PFSK-1 (cell line): ENCODE data around the gene MEI4.

Experiments
- POLR2AphosphoS5 ChIP-seq: IDR thresholded peaks from 2 replicates; pipeline ENCODE4 v1.6.1; 2012; ENCODE audit warnings: low read depth, mild to moderate bottlenecking, control low read depth, low read length, moderate library complexity
- SIN3A ChIP-seq: IDR thresholded peaks from 2 replicates; pipeline ENCODE4 v1.6.1; 2012; ENCODE audit warnings: mild to moderate bottlenecking, low read length, moderate library complexity, borderline replicate concordance; ENCODE audit not compliant: insufficient read depth

DNA sequence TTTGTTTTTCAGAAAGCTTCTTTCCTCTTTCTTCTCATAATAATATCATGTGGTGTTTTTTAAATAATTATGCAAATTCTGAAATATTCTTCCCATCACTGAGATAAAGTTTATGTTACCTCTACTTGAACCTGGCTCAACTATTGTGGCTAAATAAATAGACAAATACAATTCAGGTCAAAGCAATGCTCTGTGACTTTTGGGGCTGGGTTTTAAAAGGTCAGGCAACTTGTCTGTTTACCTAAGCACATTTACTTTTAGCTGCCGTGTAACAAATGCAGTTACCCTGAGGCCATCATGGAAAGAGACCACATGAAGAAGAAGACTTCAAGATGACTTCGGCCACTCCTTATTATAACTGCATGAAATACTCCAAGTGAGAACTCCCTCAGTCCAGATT lies 33.7 kb upstream of the MEI4 start:
- TF ChIP-seq POLR2AphosphoS5 (no peak), SIN3A (no peak)
